ENCODE data around the gene PRDM4. TPM values are rescaled to one million over a fixed set of nuclear protein-coding genes. Genes with fewer than 3 reads are reported as not detected.
"Not testable (repeated sequence)": the region's sequence is repeated elsewhere in the genome, so short reads cannot be mapped to it uniquely, and the experiment has no call there.

Gene PRDM4
- polyA plus RNA-seq, 3 donors, result 7.4 to 12.9 (median 12.9) TPM

- no peak overlapping the region for H3K27ac ChIP-seq (ENCODE audit: low read depth, low read length)
- WGBS, 3 donors, result 96 to 100% (median 100%) methylated on average over 1 of the region's 1 CpG
These were observed 42.3 kb downstream of the PRDM4 start for GRCh38 chr12:107718606-107719005.

DNA sequence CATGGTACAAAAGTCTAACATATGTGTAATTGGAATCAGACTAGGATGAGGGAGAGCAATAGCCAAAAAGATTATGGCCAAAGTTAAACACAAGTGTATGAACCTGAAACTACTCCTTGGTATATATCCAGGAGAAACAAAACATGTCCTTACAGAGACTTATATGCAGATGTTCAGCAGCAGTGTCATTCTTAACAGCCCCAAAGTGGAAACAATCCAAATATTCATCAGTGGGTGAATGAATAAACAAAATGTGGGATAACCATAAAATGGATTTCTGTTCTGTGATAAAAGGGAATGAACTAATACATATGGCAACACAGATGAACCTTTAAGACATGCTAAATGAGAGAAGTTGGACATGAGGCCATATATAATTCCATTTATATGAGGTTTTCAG lies 45.2 kb downstream of the PRDM4 start:
- no peak overlapping the region for H3K27ac ChIP-seq (ENCODE audit: low read depth, low read length)

GRCh38 chr12:107705522-107705921 lies 55.4 kb downstream of the PRDM4 start:
- H3K27ac ChIP-seq (ENCODE audit: low read depth, low read length), result not testable (repeated sequence)
- WGBS, 3 donors, result 93 to 100% (median 98%) methylated on average over 4 to 5 of the region's 5 CpGs

- WGBS, 3 donors, result 88 to 90% (median 89%) methylated on average over 5 of the region's 5 CpGs
- H3K27ac ChIP-seq (ENCODE audit: low read depth, low read length), result no peak overlapping the region
These were observed 56.9 kb downstream of the PRDM4 start for GRCh38 chr12:107704041-107704440.

- no peak overlapping the region for H3K27ac ChIP-seq (ENCODE audit: low read depth, low read length)
- 89 to 94% (median 94%) methylated on average over 4 of the region's 4 CpGs for WGBS, 3 donors
These were observed 58.8 kb downstream of the PRDM4 start for GRCh38 chr12:107702106-107702505.

DNA sequence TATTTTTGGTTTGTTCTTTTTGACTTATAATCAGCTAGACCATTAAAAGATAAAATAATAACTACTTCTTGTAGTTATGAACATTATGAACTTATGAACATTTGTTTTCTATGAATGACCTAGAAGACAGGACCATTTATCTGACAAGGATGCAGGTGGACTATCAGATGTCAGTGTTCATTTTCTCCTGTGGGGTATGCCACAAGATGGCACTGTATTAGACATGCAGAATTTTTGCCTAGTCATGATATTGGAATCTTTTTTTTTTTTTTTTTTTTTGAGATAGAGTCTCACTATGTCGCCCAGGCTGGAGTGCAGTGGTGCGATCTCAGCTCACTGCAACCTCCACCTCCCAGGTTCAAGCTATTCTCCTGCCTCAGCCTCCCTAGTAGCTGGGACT lies 65.2 kb downstream of the PRDM4 start:
- WGBS, 3 donors, result 90 to 98% (median 93%) methylated on average over 2 of the region's 2 CpGs
- H3K27ac ChIP-seq (ENCODE audit: low read depth, low read length), result not testable (repeated sequence)

DNA sequence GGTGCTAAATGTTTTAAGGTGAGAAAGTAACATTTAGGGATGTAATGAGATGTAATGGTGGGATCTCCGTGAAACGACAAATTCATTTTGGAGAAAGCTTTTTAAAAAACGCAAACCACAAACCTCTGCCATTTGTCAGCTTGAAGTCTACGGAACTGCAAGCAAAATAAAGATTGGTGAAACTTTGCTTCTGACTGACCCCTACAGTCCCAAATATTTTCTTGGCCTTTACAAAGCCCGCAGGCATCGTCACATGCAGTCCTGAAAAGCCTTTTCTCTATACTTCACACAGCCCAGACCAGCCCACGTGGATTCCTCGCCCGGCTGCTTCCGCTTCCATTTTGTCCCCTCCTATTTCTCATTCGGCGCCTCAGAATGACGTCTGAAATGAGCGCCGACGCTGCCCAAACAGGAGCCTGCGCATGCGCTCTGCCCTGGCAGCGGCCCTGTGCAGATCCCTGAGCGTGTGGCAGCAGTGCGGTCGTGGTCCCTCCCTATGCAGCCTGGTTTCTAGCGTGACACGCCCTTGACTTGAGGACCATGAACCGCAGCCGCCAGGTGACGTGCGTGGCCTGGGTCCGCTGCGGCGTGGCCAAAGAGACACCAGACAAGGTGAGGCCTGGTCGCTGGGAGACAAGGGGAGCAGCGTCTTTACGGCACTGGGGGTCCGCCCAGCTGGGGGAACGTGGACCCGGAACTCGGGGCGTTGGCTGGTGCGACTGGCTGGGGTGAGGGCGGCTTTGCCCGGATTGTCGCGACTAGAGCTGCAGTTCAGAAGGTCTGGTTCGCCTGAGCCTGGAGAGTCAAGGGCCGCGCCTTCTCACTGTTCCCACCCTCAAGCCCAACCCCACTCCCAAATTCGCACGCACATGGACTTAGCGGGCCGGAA lies 75.3 kb downstream of the PRDM4 start, which contains the start of gene PWP1:
PWP1 (plus strand) TSS at position 440 of the 889 bp plus-strand sequence; CDS start at position 541, 101 bp downstream.
- H3K27ac ChIP-seq (ENCODE audit: low read depth, low read length), result no peak within 1 kb of the TSS
- 0 to 1% (median 0%) methylated on average over 51 of the region's 51 CpGs for WGBS, 3 donors

GRCh38 chr12:107684990-107685359 lies 76.0 kb downstream of the PRDM4 start:
- H3K27ac ChIP-seq (ENCODE audit: low read depth, low read length), result no peak overlapping the region
- 4 to 14% (median 12%) methylated on average over 9 of the region's 9 CpGs for WGBS, 3 donors

- 66 to 75% (median 73%) methylated on average over 3 of the region's 3 CpGs for WGBS, 3 donors
- no peak overlapping the region for H3K27ac ChIP-seq (ENCODE audit: low read depth, low read length)
These were observed 76.7 kb downstream of the PRDM4 start for GRCh38 chr12:107684029-107684795.

Other genes with a start within 250 kb of the PRDM4 start
- 10 to 100 TPM; 21.9 to 36.2 (median 25.9) TPM for gene PWP1, start 75.3 kb downstream of the PRDM4 start, polyA plus RNA-seq
- gene ASCL4, start 13.6 kb upstream of the PRDM4 start, polyA plus RNA-seq, result not detected

All from adipose tissue (tissue), 3 donors.